HG03354 (cell line): ENCODE results near the gene DYRK1A.

ENCODE experiments used
- ATAC-seq: cut with Tn5 transposase; IDR thresholded peaks from one replicate; pipeline ENCODE4 v1.9.1; 2021; ENCODE audit warnings: mild to moderate bottlenecking; ENCODE audit not compliant: unreplicated experiment, poor library complexity, severe bottlenecking

The DYRK1A gene

GRCh38 chr21:37383086-37383485, 16.5 kb downstream of the DYRK1A start:
- ATAC-seq, result no peak

DNA sequence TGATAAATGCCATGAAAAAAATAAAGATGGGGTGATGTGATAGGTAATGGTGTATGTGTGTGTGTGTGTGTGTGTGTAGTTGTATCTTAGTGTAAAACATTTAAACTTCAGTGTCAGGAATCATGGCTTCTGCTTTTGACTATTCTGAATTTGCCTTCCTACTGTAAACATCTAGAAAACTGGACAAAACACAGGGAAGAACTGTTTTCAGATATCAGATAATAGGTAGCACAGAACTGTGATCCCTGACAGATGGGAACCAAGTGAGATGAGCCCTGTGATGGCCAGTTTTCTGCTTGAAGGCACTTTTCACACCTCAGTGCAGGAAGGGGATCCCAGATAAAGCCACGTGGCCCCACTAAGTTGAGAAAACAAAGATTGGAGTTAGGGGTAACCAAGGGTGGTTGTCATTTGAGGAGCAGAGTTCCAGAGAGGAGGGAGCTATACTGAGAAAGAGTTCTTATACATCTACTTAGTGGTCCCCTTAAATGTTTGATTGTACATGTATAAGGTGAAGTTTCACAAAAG, 17.3 kb downstream of the DYRK1A start:
- ATAC-seq, result no peak

DNA sequence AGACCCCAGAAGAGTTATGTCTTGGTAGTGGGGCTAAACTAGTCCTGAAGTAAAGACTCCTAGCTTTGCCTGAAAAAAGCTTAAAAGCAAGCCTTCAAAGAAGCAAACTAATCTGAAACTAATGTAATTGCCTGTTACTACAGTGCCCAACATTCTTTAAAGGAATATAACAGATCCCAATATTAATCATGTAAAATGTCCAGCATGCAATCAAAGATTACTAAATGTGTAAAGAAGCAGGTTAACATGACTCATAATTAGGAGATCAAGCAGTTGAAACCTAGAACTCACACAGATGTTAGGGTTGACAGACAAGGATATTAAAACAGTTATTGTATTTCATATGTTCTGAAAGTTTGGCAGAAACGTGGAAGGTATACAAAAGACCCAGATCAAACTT, 17.8 kb downstream of the DYRK1A start:
- ATAC-seq, result no peak

DNA sequence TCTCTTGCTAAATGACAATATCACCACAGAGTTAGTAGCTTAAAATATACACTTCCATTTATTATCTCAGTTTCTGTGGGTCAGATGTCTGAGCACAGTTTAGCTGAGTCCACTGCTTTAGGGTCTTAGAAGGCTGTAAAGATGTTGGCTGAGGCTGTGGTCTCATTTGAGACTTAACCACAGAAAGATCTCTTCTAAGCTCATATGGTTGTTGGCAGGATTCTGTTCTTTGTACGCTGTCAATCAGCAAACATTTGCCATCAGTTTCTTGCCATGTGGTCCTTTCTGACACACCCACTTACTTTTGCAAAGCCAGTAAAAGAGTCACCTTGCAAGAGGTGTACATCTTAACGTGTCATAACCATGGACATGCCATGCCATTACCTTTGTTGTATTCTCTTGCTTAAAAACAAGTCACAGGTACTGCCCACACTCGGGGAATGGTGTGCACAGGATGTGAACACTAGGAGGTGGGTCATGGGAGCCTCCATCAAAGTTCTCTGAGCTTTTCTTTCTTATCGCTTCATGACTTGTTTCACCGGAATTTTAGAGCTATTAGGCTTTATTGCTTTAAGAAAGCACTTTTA, 18.7 kb downstream of the DYRK1A start:
- ATAC-seq, result no peak

DNA sequence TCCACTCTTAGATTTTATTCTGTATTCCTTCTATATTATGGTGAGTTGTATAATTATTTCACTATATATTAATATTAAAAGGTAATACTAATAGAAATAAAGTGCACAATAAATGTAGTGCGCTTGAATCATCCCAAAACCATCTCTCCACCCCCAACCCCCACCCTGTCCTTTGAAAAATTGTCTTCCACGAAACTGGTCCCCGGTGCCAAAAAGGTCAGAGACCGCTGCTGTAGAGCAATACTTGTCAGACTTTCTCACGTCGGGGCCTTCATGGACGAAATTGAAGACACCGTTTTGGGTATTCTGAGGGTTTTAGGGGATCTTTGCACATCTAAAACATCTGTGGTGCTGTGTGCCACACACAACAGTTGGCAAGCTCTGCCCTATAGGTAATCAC, 19.6 kb downstream of the DYRK1A start:
- no peak for ATAC-seq

- ATAC-seq, result no peak
These were observed 22.9 kb downstream of the DYRK1A start for GRCh38 chr21:37389456-37389855.

GRCh38 chr21:37391666-37392065, 25.1 kb downstream of the DYRK1A start:
- ATAC-seq, result no peak

DNA sequence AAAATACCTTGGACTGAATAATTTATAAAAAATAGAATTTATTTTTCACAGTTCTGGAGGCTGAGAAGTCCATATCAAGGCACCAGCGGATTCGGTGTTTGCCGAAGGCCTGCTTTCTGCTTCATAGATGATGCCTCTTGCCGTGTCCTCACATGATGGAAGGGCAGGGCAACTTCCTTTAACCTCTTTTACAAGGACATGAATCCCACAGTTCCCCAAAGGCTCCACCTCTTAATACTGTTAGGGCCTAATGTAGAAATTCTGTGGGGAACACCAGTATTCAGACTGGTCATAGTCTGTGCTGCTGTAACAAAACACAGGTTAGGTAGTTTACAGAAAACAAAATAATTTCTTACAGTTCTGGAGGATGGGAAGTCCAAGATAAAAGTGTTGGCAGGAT, 25.9 kb downstream of the DYRK1A start:
- ATAC-seq, result no peak

DNA sequence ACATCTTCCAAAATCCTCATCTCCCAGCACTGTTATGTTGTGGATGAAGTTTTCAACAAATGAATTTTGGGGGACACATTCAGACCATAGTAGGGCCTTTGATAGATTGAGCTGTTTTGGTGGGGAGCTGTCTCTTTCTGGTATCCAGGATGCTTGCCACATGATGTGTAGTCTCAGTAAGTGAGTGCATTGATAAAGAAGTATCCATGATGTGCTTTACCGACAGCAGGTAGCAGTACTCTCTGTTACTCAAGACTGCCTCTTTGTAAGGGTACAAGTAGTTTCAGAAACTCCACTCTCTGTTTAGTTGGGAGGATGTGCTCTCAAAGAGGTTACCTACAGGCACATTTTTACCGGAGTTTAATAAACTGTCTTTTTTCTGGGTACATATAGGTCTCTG, 26.5 kb downstream of the DYRK1A start:
- no peak for ATAC-seq

DNA sequence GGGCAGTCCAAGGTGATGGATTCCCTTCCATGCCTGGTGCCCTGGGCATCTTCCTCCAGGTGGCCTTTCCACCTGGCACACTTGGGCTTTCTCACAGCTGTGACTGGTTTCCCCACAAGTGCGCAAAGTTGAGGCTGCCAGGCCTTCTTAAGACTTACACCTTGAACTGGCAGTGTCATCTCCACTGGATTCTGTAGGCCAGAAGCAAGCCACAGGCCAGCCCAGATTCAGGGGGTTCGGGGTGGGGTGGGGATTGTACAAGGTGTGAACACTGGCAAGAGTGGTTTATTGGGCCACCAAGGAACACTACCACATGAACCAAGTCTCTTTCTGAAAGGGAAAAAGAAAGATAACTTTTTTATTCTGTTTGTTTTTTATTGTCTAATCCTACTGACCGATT, 27.2 kb downstream of the DYRK1A start:
- no peak for ATAC-seq

- ATAC-seq, result no peak
These were observed 29.4 kb downstream of the DYRK1A start for GRCh38 chr21:37395961-37396360.

DNA sequence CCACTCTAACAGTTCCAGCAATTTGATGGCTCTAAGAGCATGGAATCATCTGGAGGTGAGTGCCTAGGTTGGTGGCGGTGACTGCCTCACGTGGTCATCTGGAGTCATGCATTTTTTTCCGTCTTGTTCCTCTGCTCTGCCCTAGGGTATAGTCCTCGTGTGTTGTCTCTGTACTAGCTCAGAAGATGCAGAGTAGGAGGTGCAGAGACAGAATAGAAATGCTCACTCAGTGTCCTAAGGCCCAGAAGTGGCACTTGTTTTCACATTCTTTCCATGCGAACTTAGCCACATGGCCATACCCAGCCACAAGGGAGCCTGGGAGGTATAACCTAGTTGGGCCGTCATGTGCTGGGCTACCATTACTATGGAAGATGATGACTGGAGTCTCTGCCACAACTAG, 30.3 kb downstream of the DYRK1A start:
- no peak for ATAC-seq

GRCh38 chr21:37398697-37399096, 32.1 kb downstream of the DYRK1A start:
- ATAC-seq, result no peak

- ATAC-seq, result no peak
These were observed 35.8 kb downstream of the DYRK1A start for GRCh38 chr21:37402251-37402867.

DNA sequence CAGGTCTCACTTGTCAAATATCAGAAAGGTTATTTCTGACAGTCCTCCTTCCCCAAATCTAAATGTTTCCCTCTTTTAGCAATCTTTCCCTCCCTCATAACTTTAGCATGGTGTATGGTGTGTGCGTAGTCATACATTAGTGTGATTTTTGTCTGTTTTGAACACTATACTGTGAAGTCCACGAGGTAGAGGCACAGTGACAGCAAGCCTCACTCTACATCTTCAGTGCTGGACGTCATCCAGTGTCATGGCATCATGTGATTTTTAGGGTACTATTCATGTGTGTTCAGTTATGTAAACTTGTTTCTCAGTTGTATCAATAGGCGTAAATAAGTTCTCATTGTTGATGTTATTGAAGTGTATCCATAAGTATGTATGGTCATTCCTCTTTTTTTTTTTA, 39.1 kb downstream of the DYRK1A start:
- no peak for ATAC-seq

GRCh38 chr21:37407719-37408420, 41.3 kb downstream of the DYRK1A start:
- no peak for ATAC-seq

DNA sequence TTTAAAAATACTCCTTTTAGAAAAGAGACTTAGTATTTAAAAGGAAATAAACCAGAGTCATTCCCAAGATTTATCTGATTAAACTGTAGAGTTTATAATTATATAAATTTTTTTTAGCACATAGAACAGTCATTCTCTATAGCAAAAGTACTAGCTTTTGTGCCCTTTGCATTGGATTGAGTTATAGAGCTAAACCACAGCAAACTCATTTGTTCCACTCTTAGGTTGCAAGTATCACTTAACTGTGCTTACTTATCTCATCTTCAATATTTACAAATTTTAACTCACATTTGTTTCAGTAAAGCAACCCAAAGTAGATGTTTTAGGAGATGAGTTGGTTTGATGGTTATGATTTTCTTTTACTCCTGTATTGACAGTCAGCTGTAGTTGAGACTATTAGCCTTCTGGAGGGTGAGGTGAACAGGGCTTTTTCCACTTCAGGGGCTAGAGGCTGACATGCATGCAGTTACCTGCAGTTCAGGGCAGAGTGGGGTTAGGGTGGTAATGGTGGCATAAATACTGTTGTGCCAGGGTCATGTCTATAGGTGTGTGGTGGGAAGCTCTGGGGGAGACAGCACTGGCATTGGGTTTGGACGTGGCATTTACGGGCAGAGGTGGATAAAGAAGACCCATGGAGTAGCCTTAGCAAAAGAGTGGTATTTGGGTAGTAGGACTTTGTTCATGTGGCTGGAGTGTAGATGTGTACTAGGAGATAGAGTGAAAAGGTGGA, 42.1 kb downstream of the DYRK1A start:
- ATAC-seq, result no peak

DNA sequence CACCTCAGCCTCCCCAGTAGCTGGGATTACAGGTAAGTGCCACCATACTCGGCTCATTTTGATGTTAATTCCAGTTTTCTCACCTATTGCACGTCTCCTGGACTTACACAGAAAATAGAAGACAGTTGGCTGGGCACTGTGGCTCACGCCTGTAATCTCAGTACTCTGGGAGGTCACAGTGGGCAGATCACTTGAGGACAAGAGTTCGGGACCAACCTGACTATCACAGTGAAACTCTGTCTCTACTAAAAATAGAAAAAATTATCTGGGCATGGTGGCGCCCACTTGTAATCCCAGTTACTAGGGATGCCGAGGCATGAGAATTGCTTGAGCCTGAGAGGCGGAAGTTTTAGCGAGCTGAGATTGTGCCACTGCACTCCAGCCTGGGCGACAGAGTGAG, 44.1 kb downstream of the DYRK1A start:
- ATAC-seq, result no peak

- ATAC-seq, result no peak
These were observed 46.2 kb downstream of the DYRK1A start for GRCh38 chr21:37412603-37413360.
